DOHH2 (cell line): ENCODE results near the gene AGO3.

ENCODE experiments used
- H3F3A ChIP-seq: fragments of 200-600 bp; sonication (generic), shearing (Covaris generic); 2 replicates; pipeline ENCODE4 v1.6.0; 2016; ENCODE audit warnings: antibody characterized with exemption, mild to moderate bottlenecking; ENCODE audit not compliant: control insufficient read depth, insufficient read depth
- H3K27ac ChIP-seq: fragments of 200-600 bp; sonication (generic); 2 replicates; pipeline ENCODE4 v1.5.1; 2014; ENCODE audit warnings: low read depth, mild to moderate bottlenecking, low read length, moderate library complexity
- H3K27me3 ChIP-seq: fragments of 200-600 bp; sonication (generic); 2 replicates; pipeline ENCODE4 v1.6.1; 2014; ENCODE audit warnings: mild to moderate bottlenecking, low read length, mixed read lengths; ENCODE audit not compliant: control insufficient read depth
- H3K36me3 ChIP-seq: fragments of 200-600 bp; sonication (generic); 2 replicates; pipeline ENCODE4 v1.6.1; 2014; ENCODE audit warnings: mild to moderate bottlenecking, low read length, moderate library complexity, mixed read lengths; ENCODE audit not compliant: control insufficient read depth
- H3K4me1 ChIP-seq: fragments of 200-600 bp; sonication (generic); 2 replicates; pipeline ENCODE4 v1.6.1; 2014; ENCODE audit warnings: mild to moderate bottlenecking, low read length, mixed read lengths; ENCODE audit not compliant: control insufficient read depth
- H3K4me2 ChIP-seq: fragments of 200-600 bp; sonication (generic); 2 replicates; pipeline ENCODE4 v1.6.0; 2014; ENCODE audit warnings: mild to moderate bottlenecking, low read length, moderate library complexity
- H3K4me3 ChIP-seq: fragments of 200-600 bp; sonication (generic); 2 replicates; pipeline ENCODE4 v1.5.1; 2014; ENCODE audit warnings: mild to moderate bottlenecking, low read length, mixed read lengths
- H3K79me2 ChIP-seq: fragments of 200-600 bp; sonication (generic); 2 replicates; pipeline ENCODE4 v1.6.1; 2014; ENCODE audit warnings: mild to moderate bottlenecking, low read length, mixed read lengths; ENCODE audit not compliant: control insufficient read depth
- H3K9me2 ChIP-seq: fragments of 200-600 bp; sonication (generic); replicated peaks from 2 replicates; pipeline ENCODE4 v1.6.1; 2014; ENCODE audit warnings: mild to moderate bottlenecking, low read length, mixed read lengths; ENCODE audit not compliant: control insufficient read depth
- H3K9me3 ChIP-seq: fragments of 200-600 bp; sonication (generic); 2 replicates; pipeline ENCODE4 v1.6.1; 2014; ENCODE audit warnings: antibody characterized with exemption, low read length, mixed read lengths; ENCODE audit not compliant: control insufficient read depth, insufficient read depth
- H4K20me1 ChIP-seq: fragments of 200-600 bp; sonication (generic); 2 replicates; pipeline ENCODE4 v1.6.0; 2014; ENCODE audit warnings: low read depth, mild to moderate bottlenecking, antibody characterized with exemption, low read length, moderate library complexity; ENCODE audit not compliant: control insufficient read depth, insufficient read depth
- CTCF ChIP-seq: fragments of 200-600 bp; sonication (generic); IDR thresholded peaks from one replicate; pipeline ENCODE4 v1.5.1; 2014; ENCODE audit warnings: antibody characterized with exemption, mild to moderate bottlenecking, low read depth, low read length; ENCODE audit not compliant: poor library complexity, severe bottlenecking
- EZH2phosphoT487 ChIP-seq: fragments of 200-600 bp; sonication (generic); IDR thresholded peaks from 2 replicates; pipeline ENCODE4 v1.6.1; 2017; ENCODE audit warnings: borderline replicate concordance, mild to moderate bottlenecking, antibody characterized with exemption, low read length, moderate library complexity, mixed read lengths

Gene AGO3

GRCh38 chr1:35882945-35883634 is 47.8 kb upstream of the AGO3 start, which contains the start of gene AGO1:
TSS of gene AGO1 (plus strand) at chr1:35883209. CDS start at chr1:35883422, 213 bp downstream.
- H3K27ac ChIP-seq, result no peak within 1 kb of the TSS
- 0 out of 2 replicates have a peak, but pooled peaks cover 3% of the 10 kb centered on the region for H3K27me3 ChIP-seq
- H3K4me1 ChIP-seq, result peaks cover 42% of the 10 kb centered on the region
- no peaks in the 10 kb centered on the region for H3K9me3 ChIP-seq
- H3K4me3 ChIP-seq, result peak within 1 kb of the TSS; percentile 94
- peaks cover 5% of the 10 kb centered on the region; the same call in 1 of the 2 replicates for H4K20me1 ChIP-seq
- peaks cover 3% of the 10 kb centered on the region; the same call in 1 of the 2 replicates for H3K36me3 ChIP-seq
- no peaks in the 10 kb centered on the region for H3K9me2 ChIP-seq
- TF ChIP-seq CTCF, result peak; percentile 90
- TF ChIP-seq EZH2phosphoT487, result no peak
- peak within 1 kb of the TSS; percentile 84 for H3K4me2 ChIP-seq
- H3F3A ChIP-seq, result peaks cover 13% of the 10 kb centered on the region
- peaks cover 48% of the 10 kb centered on the region for H3K79me2 ChIP-seq

DNA sequence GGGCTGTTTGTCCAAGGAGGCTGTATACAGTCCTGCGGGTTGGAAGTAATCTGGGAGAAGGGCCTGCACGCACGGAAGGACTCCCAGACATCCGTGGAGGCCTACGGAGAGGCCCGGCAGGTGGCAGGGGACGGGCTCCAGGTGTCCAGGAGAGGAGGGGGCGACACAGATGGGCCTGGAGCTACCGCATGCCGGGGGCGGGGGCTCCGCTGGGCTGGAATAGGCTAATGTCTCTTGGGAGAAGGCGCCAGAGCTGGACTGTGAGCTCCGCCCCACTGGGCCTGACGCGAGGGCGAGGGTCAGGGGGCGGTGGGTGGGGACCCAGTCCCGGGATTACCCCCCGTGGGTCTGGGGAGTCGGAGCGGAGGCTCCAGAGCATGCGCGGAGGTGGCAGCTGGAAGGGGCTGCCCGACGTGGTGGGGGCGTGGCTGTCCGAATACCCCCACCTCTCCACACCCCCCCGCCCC is 47.2 kb upstream of the AGO3 start:
- H3F3A ChIP-seq, result peaks cover 13% of the 10 kb centered on the region
- no peaks in the 10 kb centered on the region for H3K9me3 ChIP-seq
- peak overlapping the region; percentile 84 for H3K4me2 ChIP-seq
- H3K79me2 ChIP-seq, result peaks cover 54% of the 10 kb centered on the region
- H3K4me1 ChIP-seq, result peaks cover 47% of the 10 kb centered on the region
- peaks cover 8% of the 10 kb centered on the region for H3K36me3 ChIP-seq
- H3K4me3 ChIP-seq, result peak overlapping the region; percentile 94
- no peaks in the 10 kb centered on the region for H3K9me2 ChIP-seq
- no peak for TF ChIP-seq CTCF
- TF ChIP-seq EZH2phosphoT487, result no peak
- no peak overlapping the region for H3K27ac ChIP-seq
- peaks cover 5% of the 10 kb centered on the region; the same call in 1 of the 2 replicates for H4K20me1 ChIP-seq
- H3K27me3 ChIP-seq, result 0 out of 2 replicates have a peak, but pooled peaks cover 3% of the 10 kb centered on the region

DNA sequence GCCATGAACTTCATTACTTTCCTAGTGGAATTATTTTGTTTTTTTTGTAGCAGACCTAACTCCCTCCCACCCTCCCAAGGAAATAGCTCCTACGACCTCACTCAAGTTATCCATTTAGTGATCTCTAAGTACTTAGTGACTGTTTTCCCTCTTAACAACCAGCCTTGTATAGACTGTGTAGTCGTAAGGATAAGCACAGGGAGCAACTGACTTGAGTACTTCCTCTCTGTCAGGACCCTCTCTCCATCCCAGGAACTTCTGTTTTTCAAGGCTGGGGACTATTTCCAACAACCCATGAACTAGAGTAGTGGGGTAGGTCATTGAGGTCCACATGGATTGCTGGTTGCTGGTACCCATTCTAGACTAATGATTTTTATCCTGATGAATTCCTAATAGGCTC is 46.0 kb upstream of the AGO3 start:
- peaks cover 13% of the 10 kb centered on the region for H3F3A ChIP-seq
- H4K20me1 ChIP-seq, result peaks cover 5% of the 10 kb centered on the region; the same call in 1 of the 2 replicates
- no peaks in the 10 kb centered on the region for H3K9me2 ChIP-seq
- H3K9me3 ChIP-seq, result no peaks in the 10 kb centered on the region
- no peak overlapping the region for H3K4me3 ChIP-seq
- no peak overlapping the region for H3K4me2 ChIP-seq
- H3K36me3 ChIP-seq, result peaks cover 9% of the 10 kb centered on the region
- 0 out of 2 replicates have a peak, but pooled peaks cover 3% of the 10 kb centered on the region for H3K27me3 ChIP-seq
- H3K4me1 ChIP-seq, result peaks cover 53% of the 10 kb centered on the region
- H3K79me2 ChIP-seq, result peaks cover 54% of the 10 kb centered on the region
- no peak overlapping the region for H3K27ac ChIP-seq
- TF ChIP-seq EZH2phosphoT487 (no peak), CTCF (no peak)
